Lower leg skin (tissue), 3 donors: ENCODE results near the gene WIPF3.

Experiments
- POLR2A ChIP-seq, 2 donors: fragments of 450-650 bp; IDR thresholded peaks; one replicate each; pipeline ENCODE4 v1.6.1; 2016 to 2017; ENCODE audit warnings: antibody characterized with exemption in 2 of 2, mild to moderate bottlenecking in 1 of 2, moderate library complexity in 1 of 2
- TF ChIP-seq, protein P1 (sequence below), 3 donors: fragments of 450-650 bp; IDR thresholded peaks; one replicate each; pipeline ENCODE4 v1.5.1; 2016; ENCODE audit warnings: antibody characterized with exemption in 3 of 3, mild to moderate bottlenecking in 3 of 3, moderate library complexity in 2 of 3

GRCh38 chr7:29825775-29826529, 19.6 kb downstream of the WIPF3 start:
- no peak for TF ChIP-seq POLR2A (IDR thresholded peaks at IDR 0.05)
- TF ChIP-seq, protein P1, sequence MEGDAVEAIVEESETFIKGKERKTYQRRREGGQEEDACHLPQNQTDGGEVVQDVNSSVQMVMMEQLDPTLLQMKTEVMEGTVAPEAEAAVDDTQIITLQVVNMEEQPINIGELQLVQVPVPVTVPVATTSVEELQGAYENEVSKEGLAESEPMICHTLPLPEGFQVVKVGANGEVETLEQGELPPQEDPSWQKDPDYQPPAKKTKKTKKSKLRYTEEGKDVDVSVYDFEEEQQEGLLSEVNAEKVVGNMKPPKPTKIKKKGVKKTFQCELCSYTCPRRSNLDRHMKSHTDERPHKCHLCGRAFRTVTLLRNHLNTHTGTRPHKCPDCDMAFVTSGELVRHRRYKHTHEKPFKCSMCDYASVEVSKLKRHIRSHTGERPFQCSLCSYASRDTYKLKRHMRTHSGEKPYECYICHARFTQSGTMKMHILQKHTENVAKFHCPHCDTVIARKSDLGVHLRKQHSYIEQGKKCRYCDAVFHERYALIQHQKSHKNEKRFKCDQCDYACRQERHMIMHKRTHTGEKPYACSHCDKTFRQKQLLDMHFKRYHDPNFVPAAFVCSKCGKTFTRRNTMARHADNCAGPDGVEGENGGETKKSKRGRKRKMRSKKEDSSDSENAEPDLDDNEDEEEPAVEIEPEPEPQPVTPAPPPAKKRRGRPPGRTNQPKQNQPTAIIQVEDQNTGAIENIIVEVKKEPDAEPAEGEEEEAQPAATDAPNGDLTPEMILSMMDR (IDR thresholded peaks at IDR 0.05), result no peak
